Measurements from ENCODE around the gene MAGI1. TPM values are rescaled to one million over a fixed set of nuclear protein-coding genes. Genes with fewer than 3 reads are reported as not detected.
A peak's percentile ranks its signal among the peaks of the same experiment; 100 is the strongest.

The MAGI1 gene
- polyA plus RNA-seq, 1 of the 3 experiments (the other 2 are of a cell fraction): 10.3 TPM

DNA sequence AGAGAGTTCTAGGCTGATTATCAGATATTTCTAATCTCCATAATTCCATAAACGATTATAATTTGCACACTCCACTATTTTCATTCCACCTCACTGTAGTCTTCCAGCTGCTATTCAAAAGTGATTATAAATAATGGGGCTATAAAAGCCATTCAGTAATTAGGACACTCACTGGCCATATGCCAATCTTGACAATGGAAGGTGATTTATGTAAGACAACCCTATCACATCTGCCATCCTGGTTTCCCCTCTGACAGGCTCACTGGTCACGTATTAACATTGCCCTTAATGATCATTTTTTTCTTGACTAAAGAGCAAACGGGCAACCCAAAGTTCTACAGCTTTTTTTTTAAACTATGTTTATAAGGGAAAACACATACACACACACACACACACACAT is 402.4 kb downstream of the MAGI1 start:
- no peak overlapping the region for H3K4me3 ChIP-seq (ENCODE audit: low read depth in 2 of 2, low read length in 1 of 2)
- no peak overlapping the region for H3K9ac ChIP-seq
- TF ChIP-seq EP300 (IDR thresholded peaks at IDR 0.05; ENCODE audit: borderline replicate concordance in 1 of 2, low read depth in 1 of 2, low read length in 1 of 2) (peak in 1 of 2 experiments; percentile 80; a peak in 2 of 4 replicates), RCOR1 (IDR thresholded peaks at IDR 0.05; ENCODE audit: low read length) (peak; percentile 76; the same call in 1 of the 2 replicates), GATA2 (CRISPR knock-in tag; IDR thresholded peaks at IDR 0.05) (peak; percentile 80), FOXJ3 (CRISPR knock-in tag; IDR thresholded peaks at IDR 0.05) (no peak), CHD2 (IDR thresholded peaks at IDR 0.05; ENCODE audit: low read length, partially characterized antibody) (peak; percentile 43), MEF2A (IDR thresholded peaks at IDR 0.05; ENCODE audit: borderline replicate concordance, low read depth) (no peak)
- H3K4me2 ChIP-seq: no peak overlapping the region
- H3F3A ChIP-seq (replicated peaks; ENCODE audit: insufficient read depth): no peaks in the 10 kb centered on the region
- no peaks in the 10 kb centered on the region for H3K36me3 ChIP-seq (replicated peaks in 1 of 2; ENCODE audit: control insufficient read depth in 1 of 2, insufficient read depth in 2 of 2, low read length in 1 of 2)
- 30% methylated on average over 3 of the region's 3 CpGs for WGBS (ENCODE audit: low lambda C conversion rate)
- ChIA-PET POLR2A (no interaction called here), CTCF (interaction anchor here (0.7 to 1.1 kb wide), 2 partner anchors 41 to 178 kb away, joined by 3 read pairs; no protein-coding TSS in a partner anchor)
- H3K9me3 ChIP-seq: no peaks in the 10 kb centered on the region
- DNase-seq: peak; percentile 42
- H2AFZ ChIP-seq (ENCODE audit: low read depth): no peak overlapping the region
- no peak overlapping the region for H3K27ac ChIP-seq (ENCODE audit: low read depth in 2 of 2, low read length in 1 of 2)
- H3K27me3 ChIP-seq (ENCODE audit: insufficient read depth): no peaks in the 10 kb centered on the region
- no peaks in the 10 kb centered on the region for H3K9me2 ChIP-seq
- H4K20me1 ChIP-seq (ENCODE audit: insufficient read depth): no peaks in the 10 kb centered on the region
- peaks cover 6% of the 10 kb centered on the region; the same call in 1 of the 2 replicates for H3K79me2 ChIP-seq (ENCODE audit: insufficient read depth)
- H3K4me1 ChIP-seq (ENCODE audit: control insufficient read depth in 1 of 2, insufficient read depth in 2 of 2, low read depth in 1 of 2, low read length in 1 of 2): peaks cover 0 to 4% of the 10 kb centered on the region in 2 experiments; a peak in 2 of 4 replicates

DNA sequence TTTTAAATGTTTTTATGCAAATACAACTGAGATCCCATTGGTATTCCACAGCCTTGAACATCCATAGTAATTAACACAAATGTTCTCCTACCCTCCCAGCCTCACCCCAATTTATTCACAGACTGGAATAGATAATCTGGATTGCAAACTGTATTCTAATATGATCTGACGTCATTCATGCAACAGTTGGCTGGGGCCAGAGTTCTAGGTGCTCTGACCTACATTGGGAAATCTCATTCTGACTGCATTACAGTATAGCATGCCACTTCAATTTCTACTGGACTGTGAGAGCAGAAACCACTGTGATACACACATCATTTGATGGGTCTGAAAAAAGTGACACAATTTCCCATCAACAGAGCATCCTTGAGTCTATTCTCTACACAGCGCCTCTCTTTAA is 403.1 kb downstream of the MAGI1 start:
- WGBS (ENCODE audit: low lambda C conversion rate): 92% methylated on average over 2 of the region's 2 CpGs
- Histone ChIP-seq H3F3A (replicated peaks; ENCODE audit: insufficient read depth) (no peaks in the 10 kb centered on the region), H3K79me2 (ENCODE audit: insufficient read depth) (no peaks in the 10 kb centered on the region), H3K9me2 (no peaks in the 10 kb centered on the region), H2AFZ (ENCODE audit: low read depth) (no peak overlapping the region), H3K27ac (ENCODE audit: low read depth in 2 of 2, low read length in 1 of 2) (no peak overlapping the region), H4K20me1 (ENCODE audit: insufficient read depth) (no peaks in the 10 kb centered on the region), H3K9me3 (no peaks in the 10 kb centered on the region), H3K27me3 (ENCODE audit: insufficient read depth) (no peaks in the 10 kb centered on the region), H3K9ac (no peak overlapping the region), H3K36me3 (replicated peaks in 1 of 2; ENCODE audit: control insufficient read depth in 1 of 2, insufficient read depth in 2 of 2, low read length in 1 of 2) (no peaks in the 10 kb centered on the region), H3K4me1 (ENCODE audit: control insufficient read depth in 1 of 2, insufficient read depth in 2 of 2, low read depth in 1 of 2, low read length in 1 of 2) (peaks cover 0 to 4% of the 10 kb centered on the region in 2 experiments; a peak in 2 of 4 replicates), H3K4me3 (ENCODE audit: low read depth in 2 of 2, low read length in 1 of 2) (no peak overlapping the region), H3K4me2 (no peak overlapping the region)
- POLR2A ChIA-PET: no interaction called here
- no peak for DNase-seq
- CTCF ChIA-PET: interaction anchor here (0.7 kb wide), 1 partner anchor 177 kb away, joined by 3 read pairs; no protein-coding TSS in a partner anchor
- TF ChIP-seq MXI1 (IDR thresholded peaks at IDR 0.05; ENCODE audit: low read depth, low read length) (no peak), ELF1 (IDR thresholded peaks at IDR 0.05) (no peak), RXRA (IDR thresholded peaks at IDR 0.05; ENCODE audit: borderline replicate concordance, low read depth) (no peak), GABPA (IDR thresholded peaks at IDR 0.05; ENCODE audit: low read depth) (no peak), CHD2 (IDR thresholded peaks at IDR 0.05; ENCODE audit: low read length, partially characterized antibody) (no peak), FOXJ3 (CRISPR knock-in tag; IDR thresholded peaks at IDR 0.05) (no peak), GATA2 (CRISPR knock-in tag; IDR thresholded peaks at IDR 0.05) (no peak), MEF2A (IDR thresholded peaks at IDR 0.05; ENCODE audit: borderline replicate concordance, low read depth) (no peak)
- TF ChIP-seq, protein P1, sequence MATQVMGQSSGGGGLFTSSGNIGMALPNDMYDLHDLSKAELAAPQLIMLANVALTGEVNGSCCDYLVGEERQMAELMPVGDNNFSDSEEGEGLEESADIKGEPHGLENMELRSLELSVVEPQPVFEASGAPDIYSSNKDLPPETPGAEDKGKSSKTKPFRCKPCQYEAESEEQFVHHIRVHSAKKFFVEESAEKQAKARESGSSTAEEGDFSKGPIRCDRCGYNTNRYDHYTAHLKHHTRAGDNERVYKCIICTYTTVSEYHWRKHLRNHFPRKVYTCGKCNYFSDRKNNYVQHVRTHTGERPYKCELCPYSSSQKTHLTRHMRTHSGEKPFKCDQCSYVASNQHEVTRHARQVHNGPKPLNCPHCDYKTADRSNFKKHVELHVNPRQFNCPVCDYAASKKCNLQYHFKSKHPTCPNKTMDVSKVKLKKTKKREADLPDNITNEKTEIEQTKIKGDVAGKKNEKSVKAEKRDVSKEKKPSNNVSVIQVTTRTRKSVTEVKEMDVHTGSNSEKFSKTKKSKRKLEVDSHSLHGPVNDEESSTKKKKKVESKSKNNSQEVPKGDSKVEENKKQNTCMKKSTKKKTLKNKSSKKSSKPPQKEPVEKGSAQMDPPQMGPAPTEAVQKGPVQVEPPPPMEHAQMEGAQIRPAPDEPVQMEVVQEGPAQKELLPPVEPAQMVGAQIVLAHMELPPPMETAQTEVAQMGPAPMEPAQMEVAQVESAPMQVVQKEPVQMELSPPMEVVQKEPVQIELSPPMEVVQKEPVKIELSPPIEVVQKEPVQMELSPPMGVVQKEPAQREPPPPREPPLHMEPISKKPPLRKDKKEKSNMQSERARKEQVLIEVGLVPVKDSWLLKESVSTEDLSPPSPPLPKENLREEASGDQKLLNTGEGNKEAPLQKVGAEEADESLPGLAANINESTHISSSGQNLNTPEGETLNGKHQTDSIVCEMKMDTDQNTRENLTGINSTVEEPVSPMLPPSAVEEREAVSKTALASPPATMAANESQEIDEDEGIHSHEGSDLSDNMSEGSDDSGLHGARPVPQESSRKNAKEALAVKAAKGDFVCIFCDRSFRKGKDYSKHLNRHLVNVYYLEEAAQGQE (IDR thresholded peaks at IDR 0.05; ENCODE audit: low read depth, low read length): no peak
- TF ChIP-seq, protein P2, sequence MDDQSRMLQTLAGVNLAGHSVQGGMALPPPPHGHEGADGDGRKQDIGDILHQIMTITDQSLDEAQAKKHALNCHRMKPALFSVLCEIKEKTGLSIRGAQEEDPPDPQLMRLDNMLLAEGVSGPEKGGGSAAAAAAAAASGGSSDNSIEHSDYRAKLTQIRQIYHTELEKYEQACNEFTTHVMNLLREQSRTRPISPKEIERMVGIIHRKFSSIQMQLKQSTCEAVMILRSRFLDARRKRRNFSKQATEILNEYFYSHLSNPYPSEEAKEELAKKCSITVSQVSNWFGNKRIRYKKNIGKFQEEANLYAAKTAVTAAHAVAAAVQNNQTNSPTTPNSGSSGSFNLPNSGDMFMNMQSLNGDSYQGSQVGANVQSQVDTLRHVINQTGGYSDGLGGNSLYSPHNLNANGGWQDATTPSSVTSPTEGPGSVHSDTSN (IDR thresholded peaks at IDR 0.05): no peak

Data from SK-N-SH (cell line).